IMR-90 (cell line): ENCODE data around the gene ZNF879. TPM values are rescaled to one million over a fixed set of nuclear protein-coding genes. Genes with fewer than 3 reads are reported as not detected.

ENCODE experiments used
- ATAC-seq: fragments of 200-7000 bp; cut with Tn5 transposase; 2 replicates; pipeline ENCODE4 v1.9.1; 2020; ENCODE audit warnings: low read depth, mild to moderate bottlenecking, moderate library complexity
- BruUV-seq: library from RNA; stranded (reverse); fragments of 400-500 nt; replicated peaks from 2 replicates; lab custom pipeline; 2021; lab: Mats Ljungman, UMichigan
- CTCF ChIA-PET: fragments of 300-600 bp; formaldehyde crosslinking; extraction: SDS; loops from one replicate; lab custom pipeline; 2021; ENCODE audit warnings: antibody characterized with exemption; lab: Yijun Ruan, JAX
- POLR2A ChIA-PET: fragments of 300-600 bp; sonication (Branson Sonifier 250); formaldehyde crosslinking; loops from one replicate; lab custom pipeline; 2022; ENCODE audit warnings: antibody characterized with exemption; ENCODE audit not compliant: unreplicated experiment; lab: Charles Lee
- DNase-seq: peaks from one replicate; pipeline ENCODE4 v3.0.0; 2013
- H2AFZ ChIP-seq: replicated peaks from 2 replicates; pipeline ENCODE3; 2013; ENCODE audit warnings: low read length, mild to moderate bottlenecking; ENCODE audit not compliant: poor library complexity
- H2AK5ac ChIP-seq: 2 replicates; pipeline ENCODE4 v1.6.1; 2013; ENCODE audit warnings: low read depth, low read length, inconsistent platforms
- H2AK9ac ChIP-seq: replicated peaks from 2 replicates; pipeline ENCODE3; 2013; ENCODE audit warnings: mild to moderate bottlenecking, low read depth, low read length, moderate library complexity; ENCODE audit not compliant: poor library complexity
- H2BK120ac ChIP-seq: 2 replicates; pipeline ENCODE4 v1.6.1; 2013; ENCODE audit warnings: low read depth, low read length, inconsistent platforms
- H2BK15ac ChIP-seq: 3 replicates; pipeline ENCODE4 v1.6.1; 2013; ENCODE audit warnings: low read depth, low read length, inconsistent platforms
- H2BK20ac ChIP-seq: 2 replicates; pipeline ENCODE4 v1.6.1; 2013; ENCODE audit warnings: low read depth, mild to moderate bottlenecking, inconsistent platforms, low read length, moderate library complexity
- H2BK5ac ChIP-seq: 2 replicates; pipeline ENCODE4 v1.6.1; 2013; ENCODE audit warnings: mild to moderate bottlenecking, low read depth, low read length, inconsistent platforms; ENCODE audit not compliant: poor library complexity, severe bottlenecking
- H3K14ac ChIP-seq: replicated peaks from 2 replicates; pipeline ENCODE4 v1.6.1; 2013; ENCODE audit warnings: low read depth, low read length, inconsistent platforms
- H3K18ac ChIP-seq: 2 replicates; pipeline ENCODE4 v1.6.1; 2013; ENCODE audit warnings: low read depth, low read length, control low read depth
- H3K23ac ChIP-seq: 2 replicates; pipeline ENCODE4 v1.6.1; 2013; ENCODE audit warnings: low read depth, low read length, inconsistent platforms
- H3K27ac ChIP-seq: 2 replicates; pipeline ENCODE4 v1.5.1; 2013; ENCODE audit warnings: mild to moderate bottlenecking, control low read depth, low read length; ENCODE audit not compliant: insufficient read depth
- H3K27me3 ChIP-seq: 2 replicates; pipeline ENCODE4 v1.6.1; 2013; ENCODE audit warnings: low read length; ENCODE audit not compliant: control insufficient read depth, insufficient read depth
- H3K36me3 ChIP-seq: 2 replicates; pipeline ENCODE4 v1.6.1; 2013; ENCODE audit warnings: low read length, mixed read lengths; ENCODE audit not compliant: control insufficient read depth, insufficient read depth
- H3K4ac ChIP-seq: 2 replicates; pipeline ENCODE4 v1.6.1; 2013; ENCODE audit warnings: low read depth, low read length, inconsistent platforms
- H3K4me1 ChIP-seq: 2 replicates; pipeline ENCODE4 v1.6.1; 2013; ENCODE audit warnings: low read length, mixed read lengths; ENCODE audit not compliant: control insufficient read depth, insufficient read depth
- H3K4me2 ChIP-seq: 2 replicates; pipeline ENCODE4 v1.6.1; 2013; ENCODE audit warnings: low read depth, mild to moderate bottlenecking, control low read depth, low read length, moderate library complexity
- H3K4me3 ChIP-seq: 2 replicates; pipeline ENCODE4 v1.5.1; 2013; ENCODE audit warnings: low read depth, mild to moderate bottlenecking, control low read depth, low read length, moderate library complexity; ENCODE audit not compliant: insufficient read depth
- H3K56ac ChIP-seq: 2 replicates; pipeline ENCODE4 v1.6.1; 2013; ENCODE audit warnings: low read length, inconsistent platforms; ENCODE audit not compliant: insufficient read depth; ENCODE audit errors: extremely low read depth
- H3K79me1 ChIP-seq, 2 experiments: 2 replicates each; pipeline ENCODE4 v1.6.1; 2013; ENCODE audit warnings: low read length in 2 of 2, inconsistent platforms in 1 of 2, low read depth in 1 of 2
- H3K9ac ChIP-seq: 2 replicates; pipeline ENCODE4 v1.6.1; 2013; ENCODE audit warnings: low read depth, low read length, control low read depth
- H3K9me1 ChIP-seq: 2 replicates; pipeline ENCODE4 v1.6.1; 2013; ENCODE audit warnings: low read length, inconsistent platforms; ENCODE audit not compliant: insufficient read depth
- H3K9me3 ChIP-seq: 2 replicates; pipeline ENCODE4 v1.6.1; 2013; ENCODE audit warnings: low read length; ENCODE audit not compliant: control insufficient read depth, insufficient read depth
- H4K20me1 ChIP-seq: 2 replicates; pipeline ENCODE4 v1.6.1; 2013; ENCODE audit warnings: low read length, inconsistent platforms; ENCODE audit not compliant: insufficient read depth
- H4K5ac ChIP-seq: 2 replicates; pipeline ENCODE4 v1.6.1; 2013; ENCODE audit warnings: mild to moderate bottlenecking, low read depth, low read length, control low read depth
- H4K8ac ChIP-seq, 2 experiments: 2 replicates each; pipeline ENCODE4 v1.6.1; 2013; ENCODE audit warnings: low read depth in 2 of 2, low read length in 2 of 2, control low read depth in 1 of 2, inconsistent platforms in 1 of 2
- H4K91ac ChIP-seq: 2 replicates; pipeline ENCODE4 v1.6.1; 2013; ENCODE audit warnings: low read depth, low read length, inconsistent platforms; ENCODE audit not compliant: insufficient read depth
- FOS ChIP-seq: fragments of 150-350 bp; IDR thresholded peaks from 2 replicates; pipeline ENCODE4 v1.6.1; 2016; ENCODE audit warnings: low read depth, low read length
- MAZ ChIP-seq: IDR thresholded peaks from 2 replicates; pipeline ENCODE4 v1.6.1; 2012; ENCODE audit warnings: low read depth, mild to moderate bottlenecking, low read length, improper control_type of control experiment, moderate library complexity, borderline replicate concordance
- RCOR1 ChIP-seq: IDR thresholded peaks from 2 replicates; pipeline ENCODE4 v1.6.1; 2012; ENCODE audit warnings: mild to moderate bottlenecking, low read length, improper control_type of control experiment; ENCODE audit not compliant: insufficient replicate concordance
- WGBS, 2 experiments: methylation state at CpG; one replicate each; pipeline versions ENCODE4 v1.1.5 to v1.1.7; 2013; ENCODE audit warnings: missing lambda C conversion rate in 2 of 2; ENCODE audit not compliant: insufficient read length in 1 of 2; ENCODE audit errors: extremely low coverage in 2 of 2; 5-methylcytosine and 5-hydroxymethylcytosine counted together
- dilution Hi-C: fragments of 300-500 bp; cut with HindIII; formaldehyde crosslinking; loops from one replicate; pipeline ENCODE4 v1.14.3; 2018; ENCODE audit warnings: low sequenced_read_pairs; ENCODE audit not compliant: unreplicated experiment
- in situ Hi-C: fragments of 300-500 bp; cut with MboI; formaldehyde crosslinking; loops from 3 replicates; pipeline ENCODE4 v1.14.3; 2019; ENCODE audit warnings: low sequenced_read_pairs, inconsistent platforms, mixed read lengths
- intact Hi-C: fragments of 100-400 bp; cut with micrococcal nuclease; formaldehyde crosslinking; loops from 2 replicates; pipeline ENCODE4 v1.10.0; 2022
- polyA plus RNA-seq, 3 experiments: library from polyadenylated mRNA; depleted of rRNA; stranded (reverse); fragments of >200 nt; gene quantifications; 2 replicates each; pipeline ENCODE4 v1.2.3, GENCODE V29; 2012; ENCODE audit warnings: low replicate concordance in 1 of 3
- total RNA-seq: library from RNA; depleted of rRNA; stranded (reverse); fragments of >200 nt; gene quantifications from 2 replicates; pipeline ENCODE4 v1.2.3, GENCODE V29; 2012
- TF ChIP-seq, protein P1 (sequence below): conservative IDR thresholded peaks from 2 replicates; pipeline ENCODE4 v1.5.1; 2012; ENCODE audit warnings: mild to moderate bottlenecking, low read depth, low read length, improper control_type of control experiment
- TF ChIP-seq, protein P2 (sequence below): fragments of 150-350 bp; IDR thresholded peaks from 2 replicates; pipeline ENCODE4 v1.6.1; 2016; ENCODE audit warnings: low read depth, mild to moderate bottlenecking, low read length, moderate library complexity, borderline replicate concordance

The ZNF879 gene
- total and polyA plus RNA-seq, 2 of the 4 experiments (the other 2 are of a cell fraction), result 1.4 to 3.4 TPM

DNA sequence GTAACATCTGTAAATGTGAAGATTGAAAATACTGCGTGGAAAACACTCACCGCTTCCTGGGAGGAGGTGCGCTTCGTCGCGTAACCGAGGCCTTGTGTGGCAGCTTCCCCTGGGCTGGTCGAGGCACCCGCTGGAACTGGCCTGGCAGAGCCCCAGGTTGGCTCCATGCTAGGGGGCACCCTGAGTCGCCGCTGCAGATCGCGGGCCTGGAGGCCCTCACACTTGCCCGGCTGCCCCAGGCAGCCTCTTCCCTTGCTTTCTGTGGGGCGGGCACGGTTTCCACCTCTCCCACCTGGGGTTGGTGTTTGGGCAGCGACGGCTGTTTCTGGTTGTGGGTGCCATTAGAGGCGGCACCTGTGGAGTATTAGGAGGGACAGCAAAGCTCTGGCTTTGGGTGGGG lies 37.4 kb downstream of the ZNF879 start:
- Histone ChIP-seq H4K91ac (0 out of 2 replicates have a peak overlapping the region, but pooled peaks have one; percentile 6), H4K20me1 (no peaks in the 10 kb centered on the region), H2BK120ac (no peak overlapping the region), H3K27ac (no peak overlapping the region; the same call in 1 of the 2 replicates), H4K5ac (peak overlapping the region; percentile 69; the same call in 1 of the 2 replicates), H3K4me2 (peak overlapping the region; percentile 87), H2BK5ac (no peak overlapping the region), H3K18ac (no peak overlapping the region), H3K79me1 (peaks cover 14 to 17% of the 10 kb centered on the region in 2 experiments), H3K56ac (no peak overlapping the region), H3K9me3 (peaks cover 18% of the 10 kb centered on the region), H3K9ac (peak overlapping the region; percentile 59), H4K8ac (peak overlapping the region; percentile 56 to 92), H3K23ac (no peak overlapping the region), H2AK9ac (peak overlapping the region; percentile 2), H2BK20ac (no peak overlapping the region), H2AFZ (peak overlapping the region; percentile 89), H3K14ac (peak overlapping the region; percentile 7; the same call in 1 of the 2 replicates), H3K4ac (no peak overlapping the region), H3K9me1 (no peaks in the 10 kb centered on the region), H3K36me3 (peaks cover 23% of the 10 kb centered on the region), H2BK15ac (no peak overlapping the region), H3K4me3 (peak overlapping the region; percentile 67), H3K27me3 (no peaks in the 10 kb centered on the region), H3K4me1 (peaks cover 4% of the 10 kb centered on the region; the same call in 1 of the 2 replicates), H2AK5ac (no peak overlapping the region)
- no CpG with 5 or more reads among the region's 19 CpGs for WGBS, 2 experiments
- BruUV-seq, result no TSS peak
- CTCF ChIA-PET, result no interaction called here
- ATAC-seq, result no peak
- no peak for DNase-seq
- intact Hi-C loops, result no loop called here
- POLR2A ChIA-PET, result no interaction called here
- TF ChIP-seq MAZ (no peak), FOS (no peak), RCOR1 (no peak)
- TF ChIP-seq, protein P1, sequence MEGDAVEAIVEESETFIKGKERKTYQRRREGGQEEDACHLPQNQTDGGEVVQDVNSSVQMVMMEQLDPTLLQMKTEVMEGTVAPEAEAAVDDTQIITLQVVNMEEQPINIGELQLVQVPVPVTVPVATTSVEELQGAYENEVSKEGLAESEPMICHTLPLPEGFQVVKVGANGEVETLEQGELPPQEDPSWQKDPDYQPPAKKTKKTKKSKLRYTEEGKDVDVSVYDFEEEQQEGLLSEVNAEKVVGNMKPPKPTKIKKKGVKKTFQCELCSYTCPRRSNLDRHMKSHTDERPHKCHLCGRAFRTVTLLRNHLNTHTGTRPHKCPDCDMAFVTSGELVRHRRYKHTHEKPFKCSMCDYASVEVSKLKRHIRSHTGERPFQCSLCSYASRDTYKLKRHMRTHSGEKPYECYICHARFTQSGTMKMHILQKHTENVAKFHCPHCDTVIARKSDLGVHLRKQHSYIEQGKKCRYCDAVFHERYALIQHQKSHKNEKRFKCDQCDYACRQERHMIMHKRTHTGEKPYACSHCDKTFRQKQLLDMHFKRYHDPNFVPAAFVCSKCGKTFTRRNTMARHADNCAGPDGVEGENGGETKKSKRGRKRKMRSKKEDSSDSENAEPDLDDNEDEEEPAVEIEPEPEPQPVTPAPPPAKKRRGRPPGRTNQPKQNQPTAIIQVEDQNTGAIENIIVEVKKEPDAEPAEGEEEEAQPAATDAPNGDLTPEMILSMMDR, result no peak
- TF ChIP-seq, protein P2, sequence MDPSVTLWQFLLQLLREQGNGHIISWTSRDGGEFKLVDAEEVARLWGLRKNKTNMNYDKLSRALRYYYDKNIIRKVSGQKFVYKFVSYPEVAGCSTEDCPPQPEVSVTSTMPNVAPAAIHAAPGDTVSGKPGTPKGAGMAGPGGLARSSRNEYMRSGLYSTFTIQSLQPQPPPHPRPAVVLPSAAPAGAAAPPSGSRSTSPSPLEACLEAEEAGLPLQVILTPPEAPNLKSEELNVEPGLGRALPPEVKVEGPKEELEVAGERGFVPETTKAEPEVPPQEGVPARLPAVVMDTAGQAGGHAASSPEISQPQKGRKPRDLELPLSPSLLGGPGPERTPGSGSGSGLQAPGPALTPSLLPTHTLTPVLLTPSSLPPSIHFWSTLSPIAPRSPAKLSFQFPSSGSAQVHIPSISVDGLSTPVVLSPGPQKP, result no peak
- dilution Hi-C loops, result no loop called here
- in situ Hi-C loops, result no loop called here
